Endodermal cell (in vitro differentiated cells): ENCODE measurements around the gene IL17RC. TPM values are rescaled to one million over a fixed set of nuclear protein-coding genes. Genes with fewer than 3 reads are reported as not detected.

Experiments
- DNase-seq: peaks from one replicate; pipeline ENCODE4 v3.0.0-alpha.2; 2017
- H3K27ac ChIP-seq: 2 replicates; pipeline ENCODE4 v1.5.1; 2013; ENCODE audit warnings: mild to moderate bottlenecking, low read depth, low read length, moderate library complexity
- H3K27me3 ChIP-seq: 2 replicates; pipeline ENCODE4 v1.6.1; 2013; ENCODE audit warnings: mild to moderate bottlenecking, low read length, moderate library complexity; ENCODE audit not compliant: insufficient read depth, control insufficient read depth, poor library complexity, severe bottlenecking
- H3K36me3 ChIP-seq: 2 replicates; pipeline ENCODE4 v1.7.0; 2013; ENCODE audit warnings: mild to moderate bottlenecking, low read length, moderate library complexity; ENCODE audit not compliant: control insufficient read depth, insufficient read depth
- H3K4me1 ChIP-seq: one replicate; pipeline ENCODE4 v1.7.0; 2013; ENCODE audit warnings: low read length; ENCODE audit not compliant: control insufficient read depth, insufficient read depth
- H3K4me3 ChIP-seq: 2 replicates; pipeline ENCODE4 v1.5.1; 2013; ENCODE audit warnings: mild to moderate bottlenecking, low read length, moderate library complexity
- H3K9ac ChIP-seq: 2 replicates; pipeline ENCODE4 v1.6.1; 2013; ENCODE audit warnings: mild to moderate bottlenecking, low read length, moderate library complexity; ENCODE audit not compliant: poor library complexity, severe bottlenecking; ENCODE audit errors: extremely low read depth
- H3K9me3 ChIP-seq: 2 replicates; pipeline ENCODE4 v1.6.1; 2013; ENCODE audit warnings: mild to moderate bottlenecking, low read length, moderate library complexity; ENCODE audit not compliant: control insufficient read depth
- H3K27ac Mint-ChIP-seq: 2 replicates; pipeline ENCODE4 v1.8.0; 2020; ENCODE audit warnings: mixed read lengths
- H3K27me3 Mint-ChIP-seq: 2 replicates; pipeline ENCODE4 v1.8.0; 2021; ENCODE audit warnings: mild to moderate bottlenecking, mixed read lengths; ENCODE audit not compliant: insufficient read depth
- H3K36me3 Mint-ChIP-seq: 2 replicates; pipeline ENCODE4 v1.8.0; 2020; ENCODE audit warnings: low read depth, mixed read lengths
- H3K4me1 Mint-ChIP-seq: 2 replicates; pipeline ENCODE4 v1.8.0; 2020; ENCODE audit warnings: mixed read lengths
- H3K4me3 Mint-ChIP-seq: 2 replicates; pipeline ENCODE4 v1.8.0; 2020; ENCODE audit warnings: mild to moderate bottlenecking, moderate library complexity, mixed read lengths
- H3K9me3 Mint-ChIP-seq: 2 replicates; pipeline ENCODE4 v1.8.0; 2020; ENCODE audit warnings: mild to moderate bottlenecking, mixed read lengths
- WGBS, 2 experiments: methylation state at CpG; one replicate each; pipeline versions ENCODE4 v1.1.5 to v1.1.7; 2013; ENCODE audit warnings: missing lambda C conversion rate in 2 of 2, mixed read lengths in 1 of 2; ENCODE audit not compliant: insufficient coverage in 1 of 2, insufficient read length in 1 of 2; 5-methylcytosine and 5-hydroxymethylcytosine counted together
- total RNA-seq, 2 donors: library from RNA; stranded (reverse); fragmentation: NEBNext Ultra II Directional in 1 of 2; extraction: Animal tissue kit (Norgen Biotek cat#: 25700) in 1 of 2; gene quantifications; 2 replicates in 1 of 2; 3 replicates in 1 of 2; pipeline ENCODE4 v1.2.1, GENCODE V29; 2021
- TF ChIP-seq, protein P1 (sequence below): fragments of 200-600 bp; sonication (generic); conservative IDR thresholded peaks from 2 replicates; pipeline ENCODE4 v1.5.0; 2021; ENCODE audit warnings: antibody characterized with exemption, mild to moderate bottlenecking

Gene IL17RC
- total RNA-seq, 2 donors from 2014 or later = 15.7 to 19.0 TPM

DNA sequence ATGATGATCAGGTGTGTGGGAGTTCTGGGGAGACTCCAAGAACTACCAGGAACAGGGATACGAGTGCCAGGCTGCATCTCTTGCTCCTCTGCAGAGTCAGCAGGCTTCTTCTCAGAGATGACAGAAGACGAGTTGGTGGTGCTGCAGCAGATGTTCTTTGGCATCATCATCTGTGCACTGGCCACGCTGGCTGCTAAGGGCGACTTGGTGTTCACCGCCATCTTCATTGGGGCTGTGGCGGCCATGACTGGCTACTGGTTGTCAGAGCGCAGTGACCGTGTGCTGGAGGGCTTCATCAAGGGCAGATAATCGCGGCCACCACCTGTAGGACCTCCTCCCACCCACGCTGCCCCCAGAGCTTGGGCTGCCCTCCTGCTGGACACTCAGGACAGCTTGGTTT lies 27.4 kb downstream of the IL17RC start:
- peaks cover 7% of the 10 kb centered on the region for H3K36me3 ChIP-seq

DNA sequence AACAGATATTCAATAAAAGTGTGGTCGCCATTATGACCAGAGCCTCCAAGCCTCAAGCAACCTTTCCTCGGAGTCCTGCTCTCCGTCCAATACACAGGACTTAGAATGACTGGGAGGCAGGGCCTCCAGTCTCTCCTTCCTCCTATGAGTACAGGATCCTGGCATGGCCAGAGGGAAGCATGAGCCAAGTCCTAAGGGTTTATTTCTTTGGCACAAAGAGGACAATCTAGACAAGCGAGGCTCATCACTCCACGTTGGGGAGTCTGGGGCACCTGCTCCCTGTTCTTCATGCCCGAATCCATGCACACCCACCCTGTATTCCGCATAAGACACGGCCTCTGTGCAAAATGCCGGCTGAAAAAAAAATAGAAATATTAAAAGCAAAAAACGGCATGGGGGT lies 28.5 kb downstream of the IL17RC start:
- Histone ChIP-seq H3K9me3 (no peaks in the 10 kb centered on the region), H3K9ac (no peak overlapping the region), H3K27ac (no peak overlapping the region), H3K4me3 (peak overlapping the region; percentile 79), H3K27me3 (no peaks in the 10 kb centered on the region), H3K36me3 (peaks cover 7% of the 10 kb centered on the region), H3K4me1 (no peaks in the 10 kb centered on the region)
- DNase-seq = no peak
- WGBS, 2 experiments = 94 to 100% methylated on average over 8 to 10 of the region's 10 CpGs
- H3K27me3 Mint-ChIP-seq = peaks cover 8% of the 10 kb centered on the region
- TF ChIP-seq, protein P1, sequence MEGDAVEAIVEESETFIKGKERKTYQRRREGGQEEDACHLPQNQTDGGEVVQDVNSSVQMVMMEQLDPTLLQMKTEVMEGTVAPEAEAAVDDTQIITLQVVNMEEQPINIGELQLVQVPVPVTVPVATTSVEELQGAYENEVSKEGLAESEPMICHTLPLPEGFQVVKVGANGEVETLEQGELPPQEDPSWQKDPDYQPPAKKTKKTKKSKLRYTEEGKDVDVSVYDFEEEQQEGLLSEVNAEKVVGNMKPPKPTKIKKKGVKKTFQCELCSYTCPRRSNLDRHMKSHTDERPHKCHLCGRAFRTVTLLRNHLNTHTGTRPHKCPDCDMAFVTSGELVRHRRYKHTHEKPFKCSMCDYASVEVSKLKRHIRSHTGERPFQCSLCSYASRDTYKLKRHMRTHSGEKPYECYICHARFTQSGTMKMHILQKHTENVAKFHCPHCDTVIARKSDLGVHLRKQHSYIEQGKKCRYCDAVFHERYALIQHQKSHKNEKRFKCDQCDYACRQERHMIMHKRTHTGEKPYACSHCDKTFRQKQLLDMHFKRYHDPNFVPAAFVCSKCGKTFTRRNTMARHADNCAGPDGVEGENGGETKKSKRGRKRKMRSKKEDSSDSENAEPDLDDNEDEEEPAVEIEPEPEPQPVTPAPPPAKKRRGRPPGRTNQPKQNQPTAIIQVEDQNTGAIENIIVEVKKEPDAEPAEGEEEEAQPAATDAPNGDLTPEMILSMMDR = no peak
- H3K9me3 Mint-ChIP-seq = no peaks in the 10 kb centered on the region
- H3K4me3 Mint-ChIP-seq = peak overlapping the region; percentile 64
- H3K27ac Mint-ChIP-seq = no peak overlapping the region
- no peaks in the 10 kb centered on the region for H3K4me1 Mint-ChIP-seq
- peaks cover 27% of the 10 kb centered on the region for H3K36me3 Mint-ChIP-seq

More for the DNA sequence above, 27.4 kb downstream of the IL17RC start:
- H3K4me3 ChIP-seq = no peak overlapping the region
- no peaks in the 10 kb centered on the region for H3K4me1 ChIP-seq
- no peaks in the 10 kb centered on the region for H3K9me3 ChIP-seq
- peaks cover 8% of the 10 kb centered on the region for H3K27me3 Mint-ChIP-seq
- no peaks in the 10 kb centered on the region for H3K27me3 ChIP-seq
- H3K36me3 Mint-ChIP-seq = peaks cover 27% of the 10 kb centered on the region
- H3K9ac ChIP-seq = no peak overlapping the region
- peaks cover 4% of the 10 kb centered on the region for H3K9me3 Mint-ChIP-seq
- WGBS, 2 experiments = 92 to 95% methylated on average over 6 to 11 of the region's 11 CpGs
- DNase-seq = no peak
- H3K4me1 Mint-ChIP-seq = no peaks in the 10 kb centered on the region
- TF ChIP-seq, protein P1 = no peak
- no peak overlapping the region for H3K27ac Mint-ChIP-seq
- no peak overlapping the region for H3K4me3 Mint-ChIP-seq
- H3K27ac ChIP-seq = no peak overlapping the region

DNA sequence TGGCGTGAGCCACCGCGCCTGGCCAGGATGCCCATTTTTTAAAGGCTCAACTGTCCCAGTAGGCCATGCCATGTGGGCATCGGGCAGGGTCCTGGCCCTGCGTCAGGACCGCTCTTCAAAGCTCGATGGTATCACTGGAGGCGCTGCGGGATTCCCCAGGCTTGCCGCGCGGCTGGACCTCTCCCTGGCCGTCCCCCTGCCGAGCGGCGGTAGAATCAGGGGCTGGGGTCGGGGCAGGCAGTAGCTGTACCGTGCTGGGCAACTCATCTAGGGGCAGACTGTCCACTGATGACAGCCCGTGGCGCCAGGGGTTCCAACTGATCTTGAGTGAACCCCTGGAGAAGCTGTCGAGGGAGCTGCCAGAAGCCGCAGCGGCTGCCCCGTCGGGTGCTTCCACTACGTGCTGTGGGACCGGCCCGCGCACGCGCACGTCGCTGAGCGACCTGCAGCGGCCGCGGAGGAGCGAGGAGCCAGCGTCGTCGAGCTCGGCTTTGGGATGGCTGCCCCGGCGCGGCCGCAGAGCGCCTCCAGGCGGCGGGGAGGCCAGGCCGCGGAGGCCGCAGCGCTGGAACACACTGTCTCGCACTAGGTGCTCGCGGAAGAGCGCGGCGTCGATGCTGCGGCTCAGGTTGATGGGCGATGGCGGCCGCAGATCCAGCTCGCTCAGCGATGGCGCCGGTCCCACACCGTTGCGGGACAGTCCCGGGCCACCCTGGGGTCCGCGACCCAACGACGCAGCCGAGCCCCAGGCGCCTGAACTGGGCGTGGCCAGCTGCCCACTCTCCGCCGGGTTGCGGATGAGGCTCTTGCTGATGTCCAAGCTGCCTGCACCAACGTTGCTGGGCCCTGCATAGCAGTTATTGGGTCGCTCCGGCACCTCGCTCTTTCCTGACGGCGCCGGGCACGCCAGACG lies 29.5 kb downstream of the IL17RC start:
- Histone ChIP-seq H3K27me3 (no peaks in the 10 kb centered on the region), H3K27ac (no peak overlapping the region), H3K4me1 (no peaks in the 10 kb centered on the region), H3K9ac (peak overlapping the region; percentile 25), H3K4me3 (peak overlapping the region; percentile 79), H3K36me3 (no peaks in the 10 kb centered on the region), H3K9me3 (no peaks in the 10 kb centered on the region)
- Mint-ChIP-seq H3K27me3 (peaks cover 8% of the 10 kb centered on the region), H3K4me1 (no peaks in the 10 kb centered on the region), H3K4me3 (peak overlapping the region; percentile 64), H3K36me3 (peaks cover 19% of the 10 kb centered on the region), H3K27ac (no peak overlapping the region), H3K9me3 (no peaks in the 10 kb centered on the region)
- 12 to 24% methylated on average over 44 to 90 of the region's 90 CpGs for WGBS, 2 experiments
- peak; percentile 95 for DNase-seq
- TF ChIP-seq, protein P1 = peak; percentile 88
